Measurements from ENCODE around the gene LCK. TPM values are rescaled to one million over a fixed set of nuclear protein-coding genes. Genes with fewer than 3 reads are reported as not detected.
A peak's percentile ranks its signal among the peaks of the same experiment; 100 is the strongest.

LCK gene
- total and polyA plus RNA-seq, 9 of the 15 experiments (the other 6 are each of a cell fraction or from before 2014, with no cell fraction given), result 0.04 to 0.47 (median 0.13) TPM; not detected in 6

DNA sequence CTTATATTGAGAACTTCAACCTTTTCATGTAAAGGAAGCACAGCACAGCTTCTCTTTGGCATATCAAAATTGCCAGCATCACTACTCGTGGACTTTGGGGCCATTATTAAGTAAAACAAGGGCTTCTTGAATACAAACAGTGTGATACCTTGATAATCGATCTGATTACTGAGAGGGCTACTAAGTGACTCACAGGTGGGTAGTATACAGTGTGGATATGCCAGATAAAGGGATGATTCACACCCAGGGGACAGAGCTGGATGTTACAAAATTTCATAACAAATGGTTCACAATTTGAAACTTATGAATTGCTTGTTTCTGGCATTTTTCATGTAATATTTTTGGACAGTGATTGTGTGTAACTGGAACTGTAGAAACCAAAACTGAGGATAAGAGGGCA lies 56.3 kb downstream of the LCK start (continued):
- TF ChIP-seq, protein P1, sequence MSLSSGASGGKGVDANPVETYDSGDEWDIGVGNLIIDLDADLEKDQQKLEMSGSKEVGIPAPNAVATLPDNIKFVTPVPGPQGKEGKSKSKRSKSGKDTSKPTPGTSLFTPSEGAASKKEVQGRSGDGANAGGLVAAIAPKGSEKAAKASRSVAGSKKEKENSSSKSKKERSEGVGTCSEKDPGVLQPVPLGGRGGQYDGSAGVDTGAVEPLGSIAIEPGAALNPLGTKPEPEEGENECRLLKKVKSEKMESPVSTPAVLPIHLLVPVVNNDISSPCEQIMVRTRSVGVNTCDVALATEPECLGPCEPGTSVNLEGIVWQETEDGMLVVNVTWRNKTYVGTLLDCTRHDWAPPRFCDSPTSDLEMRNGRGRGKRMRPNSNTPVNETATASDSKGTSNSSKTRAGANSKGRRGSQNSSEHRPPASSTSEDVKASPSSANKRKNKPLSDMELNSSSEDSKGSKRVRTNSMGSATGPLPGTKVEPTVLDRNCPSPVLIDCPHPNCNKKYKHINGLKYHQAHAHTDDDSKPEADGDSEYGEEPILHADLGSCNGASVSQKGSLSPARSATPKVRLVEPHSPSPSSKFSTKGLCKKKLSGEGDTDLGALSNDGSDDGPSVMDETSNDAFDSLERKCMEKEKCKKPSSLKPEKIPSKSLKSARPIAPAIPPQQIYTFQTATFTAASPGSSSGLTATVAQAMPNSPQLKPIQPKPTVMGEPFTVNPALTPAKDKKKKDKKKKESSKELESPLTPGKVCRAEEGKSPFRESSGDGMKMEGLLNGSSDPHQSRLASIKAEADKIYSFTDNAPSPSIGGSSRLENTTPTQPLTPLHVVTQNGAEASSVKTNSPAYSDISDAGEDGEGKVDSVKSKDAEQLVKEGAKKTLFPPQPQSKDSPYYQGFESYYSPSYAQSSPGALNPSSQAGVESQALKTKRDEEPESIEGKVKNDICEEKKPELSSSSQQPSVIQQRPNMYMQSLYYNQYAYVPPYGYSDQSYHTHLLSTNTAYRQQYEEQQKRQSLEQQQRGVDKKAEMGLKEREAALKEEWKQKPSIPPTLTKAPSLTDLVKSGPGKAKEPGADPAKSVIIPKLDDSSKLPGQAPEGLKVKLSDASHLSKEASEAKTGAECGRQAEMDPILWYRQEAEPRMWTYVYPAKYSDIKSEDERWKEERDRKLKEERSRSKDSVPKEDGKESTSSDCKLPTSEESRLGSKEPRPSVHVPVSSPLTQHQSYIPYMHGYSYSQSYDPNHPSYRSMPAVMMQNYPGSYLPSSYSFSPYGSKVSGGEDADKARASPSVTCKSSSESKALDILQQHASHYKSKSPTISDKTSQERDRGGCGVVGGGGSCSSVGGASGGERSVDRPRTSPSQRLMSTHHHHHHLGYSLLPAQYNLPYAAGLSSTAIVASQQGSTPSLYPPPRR (CRISPR knock-in tag; IDR thresholded peaks at IDR 0.05; ENCODE audit: borderline replicate concordance), result no peak
- no peak for TF ChIP-seq SMAD1 (IDR thresholded peaks at IDR 0.05; ENCODE audit: low read depth, low read length, partially characterized antibody)
- TF ChIP-seq SREBF1 (IDR thresholded peaks at IDR 0.05; ENCODE audit: borderline replicate concordance, low read depth, low read length), result no peak
- TF ChIP-seq, protein P2, sequence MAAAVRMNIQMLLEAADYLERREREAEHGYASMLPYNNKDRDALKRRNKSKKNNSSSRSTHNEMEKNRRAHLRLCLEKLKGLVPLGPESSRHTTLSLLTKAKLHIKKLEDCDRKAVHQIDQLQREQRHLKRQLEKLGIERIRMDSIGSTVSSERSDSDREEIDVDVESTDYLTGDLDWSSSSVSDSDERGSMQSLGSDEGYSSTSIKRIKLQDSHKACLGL (CRISPR knock-in tag; IDR thresholded peaks at IDR 0.05; ENCODE audit: borderline replicate concordance, poor library complexity, severe bottlenecking), result no peak
- TF ChIP-seq, protein P3, sequence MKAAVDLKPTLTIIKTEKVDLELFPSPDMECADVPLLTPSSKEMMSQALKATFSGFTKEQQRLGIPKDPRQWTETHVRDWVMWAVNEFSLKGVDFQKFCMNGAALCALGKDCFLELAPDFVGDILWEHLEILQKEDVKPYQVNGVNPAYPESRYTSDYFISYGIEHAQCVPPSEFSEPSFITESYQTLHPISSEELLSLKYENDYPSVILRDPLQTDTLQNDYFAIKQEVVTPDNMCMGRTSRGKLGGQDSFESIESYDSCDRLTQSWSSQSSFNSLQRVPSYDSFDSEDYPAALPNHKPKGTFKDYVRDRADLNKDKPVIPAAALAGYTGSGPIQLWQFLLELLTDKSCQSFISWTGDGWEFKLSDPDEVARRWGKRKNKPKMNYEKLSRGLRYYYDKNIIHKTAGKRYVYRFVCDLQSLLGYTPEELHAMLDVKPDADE (conservative IDR thresholded peaks at IDR 0.05; ENCODE audit: control insufficient read depth, low read depth, low read length), result no peak
- no peak for TF ChIP-seq NR1H2 (CRISPR knock-in tag; IDR thresholded peaks at IDR 0.05)
- no peak for TF ChIP-seq ZNF717 (CRISPR knock-in tag; IDR thresholded peaks at IDR 0.05)
- peak; percentile 65 for TF ChIP-seq NCOR1 (IDR thresholded peaks at IDR 0.05)
- no peak for TF ChIP-seq ZNF431 (CRISPR knock-in tag; IDR thresholded peaks at IDR 0.05)
- 0 out of 2 replicates have a peak, but pooled peaks have one; percentile 40 for TF ChIP-seq KHSRP (IDR thresholded peaks at IDR 0.05)
- TF ChIP-seq ZNF589 (CRISPR knock-in tag; IDR thresholded peaks at IDR 0.05; ENCODE audit: low read depth), result no peak
- TF ChIP-seq, protein P4, sequence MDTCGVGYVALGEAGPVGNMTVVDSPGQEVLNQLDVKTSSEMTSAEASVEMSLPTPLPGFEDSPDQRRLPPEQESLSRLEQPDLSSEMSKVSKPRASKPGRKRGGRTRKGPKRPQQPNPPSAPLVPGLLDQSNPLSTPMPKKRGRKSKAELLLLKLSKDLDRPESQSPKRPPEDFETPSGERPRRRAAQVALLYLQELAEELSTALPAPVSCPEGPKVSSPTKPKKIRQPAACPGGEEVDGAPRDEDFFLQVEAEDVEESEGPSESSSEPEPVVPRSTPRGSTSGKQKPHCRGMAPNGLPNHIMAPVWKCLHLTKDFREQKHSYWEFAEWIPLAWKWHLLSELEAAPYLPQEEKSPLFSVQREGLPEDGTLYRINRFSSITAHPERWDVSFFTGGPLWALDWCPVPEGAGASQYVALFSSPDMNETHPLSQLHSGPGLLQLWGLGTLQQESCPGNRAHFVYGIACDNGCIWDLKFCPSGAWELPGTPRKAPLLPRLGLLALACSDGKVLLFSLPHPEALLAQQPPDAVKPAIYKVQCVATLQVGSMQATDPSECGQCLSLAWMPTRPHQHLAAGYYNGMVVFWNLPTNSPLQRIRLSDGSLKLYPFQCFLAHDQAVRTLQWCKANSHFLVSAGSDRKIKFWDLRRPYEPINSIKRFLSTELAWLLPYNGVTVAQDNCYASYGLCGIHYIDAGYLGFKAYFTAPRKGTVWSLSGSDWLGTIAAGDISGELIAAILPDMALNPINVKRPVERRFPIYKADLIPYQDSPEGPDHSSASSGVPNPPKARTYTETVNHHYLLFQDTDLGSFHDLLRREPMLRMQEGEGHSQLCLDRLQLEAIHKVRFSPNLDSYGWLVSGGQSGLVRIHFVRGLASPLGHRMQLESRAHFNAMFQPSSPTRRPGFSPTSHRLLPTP (IDR thresholded peaks at IDR 0.05; ENCODE audit: borderline replicate concordance, extremely low read depth, insufficient read length), result no peak
- TF ChIP-seq POLR2AphosphoS5 (IDR thresholded peaks at IDR 0.05; ENCODE audit: control insufficient read depth, insufficient read depth, low read depth, low read length), result peak; percentile 55; the same call in 1 of the 2 replicates
- no peak for TF ChIP-seq TRIM28 (IDR thresholded peaks at IDR 0.05)
- TF ChIP-seq HIVEP1 (CRISPR knock-in tag; IDR thresholded peaks at IDR 0.05), result no peak
- TF ChIP-seq SIX5 (IDR thresholded peaks at IDR 0.05; ENCODE audit: borderline replicate concordance in 1 of 2, insufficient read depth in 1 of 2, low read depth in 1 of 2, low read length in 2 of 2), result no peak

Data from K562 (cell line).